Breast epithelium (tissue), 4 donors: ENCODE data around the gene AGMAT. TPM values are rescaled to one million over a fixed set of nuclear protein-coding genes. Genes with fewer than 3 reads are reported as not detected.

Experiments used
- DNase-seq, 2 donors: peaks; one replicate each; pipeline ENCODE4 v3.0.0-alpha.2; 2019; ENCODE audit warnings: low spot score in 2 of 2
- H3K27ac ChIP-seq, 2 donors: fragments of 200-600 bp; sonication (generic) in 1 of 2; one replicate each; pipeline ENCODE4 v1.5.1; 2016 to 2019; ENCODE audit warnings: mild to moderate bottlenecking in 1 of 2
- H3K27me3 ChIP-seq, 2 donors: fragments of 200-600 bp; sonication (generic) in 1 of 2; one replicate each; pipeline versions ENCODE4 v1.5.1 to v1.6.0; 2017 to 2019; ENCODE audit warnings: control low read depth in 1 of 2, mild to moderate bottlenecking in 1 of 2
- H3K36me3 ChIP-seq: fragments of 200-600 bp; one replicate; pipeline ENCODE4 v1.5.1; 2019
- H3K4me1 ChIP-seq, 2 donors: fragments of 200-600 bp; sonication (generic); one replicate each; pipeline ENCODE4 v1.5.1; 2016 to 2019; ENCODE audit warnings: control low read depth in 1 of 2
- H3K4me3 ChIP-seq, 3 donors: fragments of 200-600 bp; sonication (generic); 1 replicate in 2 of 3; 2 replicates in 1 of 3; pipeline ENCODE4 v1.5.1; 2016 to 2019; ENCODE audit warnings: mild to moderate bottlenecking in 3 of 3, moderate library complexity in 2 of 3
- H3K9me3 ChIP-seq, 2 donors: fragments of 200-600 bp; sonication (generic) in 1 of 2; one replicate each; pipeline ENCODE4 v1.5.1; 2016 to 2019; ENCODE audit warnings: control low read depth in 1 of 2
- POLR2A ChIP-seq: fragments of 450-650 bp; IDR thresholded peaks from one replicate; pipeline ENCODE4 v1.6.1; 2016; ENCODE audit warnings: antibody characterized with exemption, mild to moderate bottlenecking, moderate library complexity
- POLR2AphosphoS5 ChIP-seq, 3 donors: sonication (generic); formaldehyde crosslinking; IDR thresholded peaks; one replicate each; pipeline ENCODE4 v1.6.1; 2017; ENCODE audit warnings: antibody characterized with exemption in 3 of 3
- intact Hi-C: fragments of 100-400 bp; cut with DNase I; formaldehyde crosslinking; loops from one replicate; pipeline ENCODE4 v1.15.1; 2023; ENCODE audit warnings: low total_unique reads
- total RNA-seq, 3 donors: library from RNA; depleted of rRNA; stranded (reverse); fragments of >200 nt; gene quantifications; one replicate each; pipeline ENCODE4 v1.1.0, GENCODE V29; 2016
- TF ChIP-seq, protein P1 (sequence below), 3 donors: fragments of 450-650 bp; IDR thresholded peaks; one replicate each; pipeline ENCODE4 v1.5.1; 2016 to 2017; ENCODE audit warnings: antibody characterized with exemption in 3 of 3, mild to moderate bottlenecking in 3 of 3, moderate library complexity in 3 of 3

AGMAT gene
- total RNA-seq, 3 donors from 2014 or later: 0.29 to 0.33 (median 0.32) TPM

DNA sequence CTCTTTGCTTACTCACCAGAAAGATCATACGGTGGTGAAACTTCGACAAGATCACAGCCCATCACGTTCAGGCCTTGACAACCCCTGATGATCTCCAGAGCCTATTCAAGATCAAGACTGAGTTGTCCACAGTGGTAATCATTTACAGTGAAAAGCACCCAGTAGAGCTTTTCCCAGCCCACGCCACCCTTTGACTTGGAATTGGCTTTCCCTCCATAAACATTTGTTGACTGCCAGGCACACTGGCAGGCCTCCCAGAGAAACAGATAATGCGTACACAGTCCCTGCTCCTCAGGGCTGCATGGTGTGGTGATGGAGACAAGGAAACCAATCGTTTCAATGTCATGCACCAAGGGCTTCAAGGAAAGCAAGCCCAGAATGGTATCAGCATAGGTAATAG is 10.1 kb downstream of the AGMAT start:
- Histone ChIP-seq H3K4me1 (no peaks in the 10 kb centered on the region), H3K27ac (no peak overlapping the region), H3K9me3 (no peaks in the 10 kb centered on the region), H3K4me3 (no peak overlapping the region), H3K27me3 (no peaks in the 10 kb centered on the region), H3K36me3 (no peaks in the 10 kb centered on the region)
- intact Hi-C loops: no loop called here
- TF ChIP-seq, protein P1, sequence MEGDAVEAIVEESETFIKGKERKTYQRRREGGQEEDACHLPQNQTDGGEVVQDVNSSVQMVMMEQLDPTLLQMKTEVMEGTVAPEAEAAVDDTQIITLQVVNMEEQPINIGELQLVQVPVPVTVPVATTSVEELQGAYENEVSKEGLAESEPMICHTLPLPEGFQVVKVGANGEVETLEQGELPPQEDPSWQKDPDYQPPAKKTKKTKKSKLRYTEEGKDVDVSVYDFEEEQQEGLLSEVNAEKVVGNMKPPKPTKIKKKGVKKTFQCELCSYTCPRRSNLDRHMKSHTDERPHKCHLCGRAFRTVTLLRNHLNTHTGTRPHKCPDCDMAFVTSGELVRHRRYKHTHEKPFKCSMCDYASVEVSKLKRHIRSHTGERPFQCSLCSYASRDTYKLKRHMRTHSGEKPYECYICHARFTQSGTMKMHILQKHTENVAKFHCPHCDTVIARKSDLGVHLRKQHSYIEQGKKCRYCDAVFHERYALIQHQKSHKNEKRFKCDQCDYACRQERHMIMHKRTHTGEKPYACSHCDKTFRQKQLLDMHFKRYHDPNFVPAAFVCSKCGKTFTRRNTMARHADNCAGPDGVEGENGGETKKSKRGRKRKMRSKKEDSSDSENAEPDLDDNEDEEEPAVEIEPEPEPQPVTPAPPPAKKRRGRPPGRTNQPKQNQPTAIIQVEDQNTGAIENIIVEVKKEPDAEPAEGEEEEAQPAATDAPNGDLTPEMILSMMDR (IDR thresholded peaks at IDR 0.05): no peak
- TF ChIP-seq POLR2A: no peak
- TF ChIP-seq POLR2AphosphoS5 (IDR thresholded peaks at IDR 0.05): no peak
- DNase-seq: no peak

DNA sequence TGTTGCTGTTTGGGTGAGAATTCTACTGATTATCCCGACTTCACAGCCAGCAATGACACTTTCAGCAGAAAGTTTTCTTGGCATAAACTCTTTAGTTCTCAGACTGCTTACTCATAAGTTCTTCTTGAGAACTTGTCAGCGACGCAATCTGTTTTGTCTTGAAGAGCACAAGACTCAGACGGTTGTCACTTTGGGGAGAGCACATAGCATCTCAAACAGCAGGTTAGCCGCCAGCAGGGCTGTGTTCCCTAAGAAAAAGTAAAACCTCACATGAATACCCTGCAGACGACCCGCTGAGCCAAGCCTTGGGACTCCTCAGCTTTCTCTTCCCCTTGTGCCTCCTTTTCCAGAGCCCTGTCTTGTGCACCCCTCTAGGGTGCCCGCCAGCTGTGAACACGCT is 11.4 kb downstream of the AGMAT start:
- no peaks in the 10 kb centered on the region for H3K36me3 ChIP-seq
- no peak overlapping the region for H3K27ac ChIP-seq
- H3K9me3 ChIP-seq: no peaks in the 10 kb centered on the region
- H3K27me3 ChIP-seq: no peaks in the 10 kb centered on the region
- no peak for TF ChIP-seq POLR2AphosphoS5 (IDR thresholded peaks at IDR 0.05)
- TF ChIP-seq, protein P1 (IDR thresholded peaks at IDR 0.05): no peak
- TF ChIP-seq POLR2A: no peak
- no peaks in the 10 kb centered on the region for H3K4me1 ChIP-seq
- intact Hi-C loops: no loop called here
- no peak for DNase-seq
- H3K4me3 ChIP-seq: no peak overlapping the region

DNA sequence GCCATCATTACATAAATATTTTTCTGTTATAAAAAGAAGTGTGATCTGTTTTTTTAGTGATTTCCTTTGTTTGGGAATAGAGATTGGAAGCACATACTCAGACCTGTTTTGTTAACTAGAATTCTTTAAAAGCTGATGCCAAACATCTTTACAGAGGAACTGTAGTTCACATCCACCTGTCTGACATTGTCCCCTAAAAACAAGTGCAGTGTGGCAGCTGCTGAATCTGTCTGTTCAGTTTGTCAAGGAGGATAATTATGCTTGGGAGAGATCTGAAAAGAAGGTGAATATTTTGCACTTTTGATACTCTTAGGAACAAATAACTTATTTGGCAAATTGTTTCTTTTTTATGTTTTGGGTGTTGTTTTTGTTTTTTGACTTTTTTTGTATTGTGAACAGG is 13.6 kb downstream of the AGMAT start:
- Histone ChIP-seq H3K27ac (no peak overlapping the region), H3K9me3 (no peaks in the 10 kb centered on the region), H3K4me1 (no peaks in the 10 kb centered on the region), H3K36me3 (no peaks in the 10 kb centered on the region), H3K27me3 (no peaks in the 10 kb centered on the region), H3K4me3 (no peak overlapping the region)
- TF ChIP-seq, protein P1 (IDR thresholded peaks at IDR 0.05): no peak
- TF ChIP-seq POLR2AphosphoS5 (IDR thresholded peaks at IDR 0.05) (no peak), POLR2A (no peak)
- intact Hi-C loops: no loop called here
- no peak for DNase-seq

DNA sequence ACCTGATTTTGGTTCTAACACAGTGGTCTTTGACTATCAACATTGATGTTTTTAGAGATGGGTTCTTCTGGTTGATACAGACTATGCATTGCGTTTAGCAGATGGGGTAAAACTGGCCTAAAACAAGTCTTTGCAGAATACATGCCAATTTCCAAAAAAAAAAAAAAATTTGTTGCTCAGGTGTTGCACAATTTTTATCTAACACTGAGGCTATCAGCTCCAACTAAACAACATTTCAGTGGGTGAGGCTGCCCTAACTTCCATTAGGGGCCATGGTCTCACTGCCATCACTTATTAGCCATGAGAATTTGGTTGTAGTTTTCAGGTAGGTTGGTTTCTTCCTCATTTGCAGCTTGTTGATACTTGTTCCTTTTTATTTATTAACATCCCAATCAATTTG is 14.0 kb downstream of the AGMAT start:
- no peaks in the 10 kb centered on the region for H3K36me3 ChIP-seq
- H3K4me1 ChIP-seq: no peaks in the 10 kb centered on the region
- H3K27ac ChIP-seq: no peak overlapping the region
- no peaks in the 10 kb centered on the region for H3K9me3 ChIP-seq
- no peaks in the 10 kb centered on the region for H3K27me3 ChIP-seq
- H3K4me3 ChIP-seq: no peak overlapping the region
- no peak for DNase-seq
- TF ChIP-seq, protein P1 (IDR thresholded peaks at IDR 0.05): no peak
- TF ChIP-seq POLR2A (no peak), POLR2AphosphoS5 (IDR thresholded peaks at IDR 0.05) (no peak)
- intact Hi-C loops: no loop called here

DNA sequence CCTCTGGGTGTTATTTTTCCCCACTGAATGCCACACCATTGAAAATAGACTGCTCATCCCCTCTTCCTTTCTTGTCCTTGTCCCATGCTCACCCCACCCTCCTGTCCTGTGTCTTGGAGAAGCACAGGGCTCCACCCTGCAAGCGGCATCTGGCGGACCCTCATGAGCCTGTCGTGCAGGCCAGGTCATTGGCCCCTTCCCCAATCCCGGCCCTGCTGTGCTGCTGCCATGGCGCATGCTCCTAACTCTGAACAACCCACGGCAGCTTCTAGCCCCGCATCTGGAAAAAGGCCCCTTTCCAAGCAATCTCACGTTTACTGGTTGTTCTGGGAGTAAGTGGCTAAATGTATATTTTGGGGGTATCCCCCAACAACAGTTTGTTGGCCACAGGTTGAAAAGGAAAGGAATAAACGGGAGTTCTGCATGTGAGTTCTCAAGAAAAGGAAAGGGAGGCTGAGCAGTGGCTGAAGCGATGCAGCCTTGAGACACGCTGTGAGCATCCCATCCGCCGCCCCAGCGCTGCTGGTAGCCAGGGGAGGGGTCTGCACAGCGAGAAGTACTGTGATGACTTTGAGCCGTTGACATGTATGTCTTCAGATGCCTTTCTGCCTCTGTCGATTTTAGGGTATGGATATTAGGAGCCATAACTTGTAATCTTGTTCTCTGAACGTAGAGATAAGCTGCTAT is 16.3 kb downstream of the AGMAT start:
- intact Hi-C loops: no loop called here
- Histone ChIP-seq H3K27me3 (no peaks in the 10 kb centered on the region), H3K27ac (no peak overlapping the region), H3K9me3 (no peaks in the 10 kb centered on the region), H3K4me1 (no peaks in the 10 kb centered on the region), H3K4me3 (no peak overlapping the region), H3K36me3 (no peaks in the 10 kb centered on the region)
- TF ChIP-seq, protein P1 (IDR thresholded peaks at IDR 0.05): no peak
- TF ChIP-seq POLR2A: no peak
- no peak for DNase-seq
